H54 (cell line): ENCODE data around the gene CRNKL1.

Experiments
- DNase-seq: peaks from one replicate; pipeline ENCODE4 v3.0.0; 2011; ENCODE audit warnings: low spot score, mixed read lengths; ENCODE audit not compliant: insufficient read length
- FAIRE-seq: peaks from 3 replicates; lab custom pipeline; 2011; peaks lifted over from hg19 to GRCh38; lab: Jason Lieb, UNC
- POLR2A ChIP-seq: IDR thresholded peaks from 2 replicates; pipeline ENCODE4 v1.6.1; 2011; ENCODE audit warnings: low read depth, mild to moderate bottlenecking, low read length

CRNKL1 gene

GRCh38 chr20:20052074-20052970 is at the start of gene CRNKL1, which contains the start of gene CFAP61:
Gene CRNKL1, minus strand, starts transcription at chr20:20052466. Its CDS starts 124 bp downstream, at chr20:20052342.
Gene CFAP61, plus strand, starts transcription at chr20:20052532. Its CDS starts 4,122 bp downstream, at chr20:20056654.
- peak; percentile 93 for FAIRE-seq
- 0 out of 2 replicates have a peak, but pooled peaks have one; percentile 7 for TF ChIP-seq POLR2A

GRCh38 chr20:20100881-20101280 is 48.6 kb upstream of the CRNKL1 start:
- no peak for TF ChIP-seq POLR2A
- DNase-seq (no peak), FAIRE-seq (no peak)

More at GRCh38 chr20:20052074-20052970, at the start of gene CRNKL1, which contains the start of gene CFAP61:
- DNase-seq: peak; percentile 85

GRCh38 chr20:20096421-20096820 is 44.2 kb upstream of the CRNKL1 start:
- FAIRE-seq (no peak), DNase-seq (no peak)
- no peak for TF ChIP-seq POLR2A

- TF ChIP-seq POLR2A: no peak
- DNase-seq: no peak
- FAIRE-seq: no peak
These were observed 43.0 kb upstream of the CRNKL1 start for GRCh38 chr20:20095114-20095872.

- TF ChIP-seq POLR2A: no peak
- FAIRE-seq: no peak
- no peak for DNase-seq
These were observed 42.1 kb upstream of the CRNKL1 start for GRCh38 chr20:20094410-20094809.

GRCh38 chr20:20092827-20093226 is 40.6 kb upstream of the CRNKL1 start:
- DNase-seq (no peak), FAIRE-seq (no peak)
- TF ChIP-seq POLR2A: no peak

GRCh38 chr20:20089939-20090338 is 37.7 kb upstream of the CRNKL1 start:
- no peak for FAIRE-seq
- no peak for DNase-seq
- no peak for TF ChIP-seq POLR2A

- no peak for FAIRE-seq
- DNase-seq: no peak
- no peak for TF ChIP-seq POLR2A
These were observed 36.8 kb upstream of the CRNKL1 start for GRCh38 chr20:20089018-20089417.

- DNase-seq (no peak), FAIRE-seq (no peak)
- no peak for TF ChIP-seq POLR2A
These were observed 33.5 kb upstream of the CRNKL1 start for GRCh38 chr20:20085812-20086211.

GRCh38 chr20:20085071-20085470 is 32.8 kb upstream of the CRNKL1 start:
- no peak for FAIRE-seq
- DNase-seq: no peak
- no peak for TF ChIP-seq POLR2A

GRCh38 chr20:20084296-20084752 is 32.1 kb upstream of the CRNKL1 start:
- no peak for DNase-seq
- TF ChIP-seq POLR2A: no peak
- no peak for FAIRE-seq

GRCh38 chr20:20083807-20084206 is 31.5 kb upstream of the CRNKL1 start:
- TF ChIP-seq POLR2A: no peak
- DNase-seq: no peak
- no peak for FAIRE-seq

- FAIRE-seq: no peak
These were observed 27.0 kb upstream of the CRNKL1 start for GRCh38 chr20:20079102-20079784.

More at GRCh38 chr20:20079102-20079784, 27.0 kb upstream of the CRNKL1 start:
- no peak for DNase-seq
- TF ChIP-seq POLR2A: no peak
